ENCODE measurements around the gene LGALSL.

Gene LGALSL

GRCh38 chr2:64426183-64426952 is 27.6 kb upstream of the LGALSL start:
- no peaks in the 10 kb centered on the region for H3K9me3 ChIP-seq (ENCODE audit: insufficient read depth, low read depth, low read length)
- H2AFZ ChIP-seq (ENCODE audit: low read length): no peak overlapping the region
- no peaks in the 10 kb centered on the region for H3K9me2 ChIP-seq (replicated peaks; ENCODE audit: low read depth, low read length)
- H3K4me2 ChIP-seq (ENCODE audit: low read depth, low read length, poor library complexity, severe bottlenecking): no peak overlapping the region
- H3K79me2 ChIP-seq (ENCODE audit: insufficient read depth, low read length): no peaks in the 10 kb centered on the region
- no peak overlapping the region for H3K4me3 ChIP-seq (ENCODE audit: low read length, poor library complexity, severe bottlenecking)
- H3F3A ChIP-seq (ENCODE audit: low read depth): no peaks in the 10 kb centered on the region
- TF ChIP-seq, protein P1, sequence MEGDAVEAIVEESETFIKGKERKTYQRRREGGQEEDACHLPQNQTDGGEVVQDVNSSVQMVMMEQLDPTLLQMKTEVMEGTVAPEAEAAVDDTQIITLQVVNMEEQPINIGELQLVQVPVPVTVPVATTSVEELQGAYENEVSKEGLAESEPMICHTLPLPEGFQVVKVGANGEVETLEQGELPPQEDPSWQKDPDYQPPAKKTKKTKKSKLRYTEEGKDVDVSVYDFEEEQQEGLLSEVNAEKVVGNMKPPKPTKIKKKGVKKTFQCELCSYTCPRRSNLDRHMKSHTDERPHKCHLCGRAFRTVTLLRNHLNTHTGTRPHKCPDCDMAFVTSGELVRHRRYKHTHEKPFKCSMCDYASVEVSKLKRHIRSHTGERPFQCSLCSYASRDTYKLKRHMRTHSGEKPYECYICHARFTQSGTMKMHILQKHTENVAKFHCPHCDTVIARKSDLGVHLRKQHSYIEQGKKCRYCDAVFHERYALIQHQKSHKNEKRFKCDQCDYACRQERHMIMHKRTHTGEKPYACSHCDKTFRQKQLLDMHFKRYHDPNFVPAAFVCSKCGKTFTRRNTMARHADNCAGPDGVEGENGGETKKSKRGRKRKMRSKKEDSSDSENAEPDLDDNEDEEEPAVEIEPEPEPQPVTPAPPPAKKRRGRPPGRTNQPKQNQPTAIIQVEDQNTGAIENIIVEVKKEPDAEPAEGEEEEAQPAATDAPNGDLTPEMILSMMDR (conservative IDR thresholded peaks at IDR 0.05; ENCODE audit: low read length): no peak
- TF ChIP-seq EZH2phosphoT487 (IDR thresholded peaks at IDR 0.05; ENCODE audit: borderline replicate concordance): no peak
- H4K20me1 ChIP-seq (ENCODE audit: insufficient read depth, low read length, poor library complexity, severe bottlenecking): no peaks in the 10 kb centered on the region
- no peaks in the 10 kb centered on the region for H3K4me1 ChIP-seq (ENCODE audit: insufficient read depth, low read length, poor library complexity, severe bottlenecking)
- no peak overlapping the region for H3K9ac ChIP-seq (ENCODE audit: low read depth, low read length, poor library complexity, severe bottlenecking)
- H3K27me3 ChIP-seq (ENCODE audit: insufficient read depth, low read length, poor library complexity, severe bottlenecking): peaks cover 9% of the 10 kb centered on the region
- no peaks in the 10 kb centered on the region for H3K36me3 ChIP-seq (ENCODE audit: insufficient read depth, low read length)

DNA sequence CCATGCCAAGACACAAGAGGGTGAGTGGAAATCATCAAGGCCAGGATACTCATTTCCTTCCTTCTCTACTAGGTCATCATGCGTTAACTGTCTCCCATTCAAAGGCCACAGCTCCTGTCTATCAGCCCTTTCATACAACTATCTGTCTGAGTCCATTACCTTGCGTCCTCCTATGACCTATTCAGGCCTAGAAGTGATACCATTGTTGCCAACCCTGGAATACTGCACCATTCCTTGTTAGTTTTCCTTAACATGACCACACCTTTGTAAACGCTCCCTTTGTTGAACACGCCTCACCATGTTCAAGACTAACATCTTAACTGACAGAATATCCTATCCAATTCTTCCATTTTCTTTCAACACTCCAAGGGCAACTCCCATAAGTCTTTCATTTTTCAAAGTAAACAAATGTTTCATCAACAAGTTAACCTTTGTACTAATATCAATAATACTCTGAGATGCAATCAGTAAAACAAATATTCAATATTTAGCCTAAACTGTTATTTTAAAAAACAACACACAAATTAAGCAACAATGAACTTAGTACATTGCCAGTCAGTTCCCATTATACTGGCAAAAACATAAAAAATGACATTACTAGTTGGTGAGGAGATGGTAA is 19.8 kb upstream of the LGALSL start:
- Histone ChIP-seq H4K20me1 (ENCODE audit: insufficient read depth, low read length, poor library complexity, severe bottlenecking) (no peaks in the 10 kb centered on the region), H3K4me1 (ENCODE audit: insufficient read depth, low read length, poor library complexity, severe bottlenecking) (no peaks in the 10 kb centered on the region), H3K27me3 (ENCODE audit: insufficient read depth, low read length, poor library complexity, severe bottlenecking) (peaks cover 9% of the 10 kb centered on the region), H3K79me2 (ENCODE audit: insufficient read depth, low read length) (no peaks in the 10 kb centered on the region), H2AFZ (ENCODE audit: low read length) (no peak overlapping the region), H3F3A (ENCODE audit: low read depth) (no peaks in the 10 kb centered on the region), H3K9me3 (ENCODE audit: insufficient read depth, low read depth, low read length) (no peaks in the 10 kb centered on the region), H3K9me2 (replicated peaks; ENCODE audit: low read depth, low read length) (no peaks in the 10 kb centered on the region), H3K4me3 (ENCODE audit: low read length, poor library complexity, severe bottlenecking) (no peak overlapping the region), H3K4me2 (ENCODE audit: low read depth, low read length, poor library complexity, severe bottlenecking) (no peak overlapping the region), H3K9ac (ENCODE audit: low read depth, low read length, poor library complexity, severe bottlenecking) (no peak overlapping the region), H3K36me3 (ENCODE audit: insufficient read depth, low read length) (no peaks in the 10 kb centered on the region)
- TF ChIP-seq, protein P1 (conservative IDR thresholded peaks at IDR 0.05; ENCODE audit: low read length): no peak
- TF ChIP-seq EZH2phosphoT487 (IDR thresholded peaks at IDR 0.05; ENCODE audit: borderline replicate concordance): no peak

GRCh38 chr2:64437883-64438282 is 16.1 kb upstream of the LGALSL start:
- no peaks in the 10 kb centered on the region for H3K79me2 ChIP-seq (ENCODE audit: insufficient read depth, low read length)
- no peak for TF ChIP-seq EZH2phosphoT487 (IDR thresholded peaks at IDR 0.05; ENCODE audit: borderline replicate concordance)
- TF ChIP-seq, protein P1 (conservative IDR thresholded peaks at IDR 0.05; ENCODE audit: low read length): no peak
- H3K9me3 ChIP-seq (ENCODE audit: insufficient read depth, low read depth, low read length): no peaks in the 10 kb centered on the region
- H4K20me1 ChIP-seq (ENCODE audit: insufficient read depth, low read length, poor library complexity, severe bottlenecking): no peaks in the 10 kb centered on the region
- no peaks in the 10 kb centered on the region for H3F3A ChIP-seq (ENCODE audit: low read depth)
- H3K4me3 ChIP-seq (ENCODE audit: low read length, poor library complexity, severe bottlenecking): no peak overlapping the region
- no peaks in the 10 kb centered on the region for H3K36me3 ChIP-seq (ENCODE audit: insufficient read depth, low read length)
- no peak overlapping the region for H3K4me2 ChIP-seq (ENCODE audit: low read depth, low read length, poor library complexity, severe bottlenecking)
- no peaks in the 10 kb centered on the region for H3K27me3 ChIP-seq (ENCODE audit: insufficient read depth, low read length, poor library complexity, severe bottlenecking)
- no peaks in the 10 kb centered on the region for H3K9me2 ChIP-seq (replicated peaks; ENCODE audit: low read depth, low read length)
- no peak overlapping the region for H2AFZ ChIP-seq (ENCODE audit: low read length)
- no peaks in the 10 kb centered on the region for H3K4me1 ChIP-seq (ENCODE audit: insufficient read depth, low read length, poor library complexity, severe bottlenecking)
- H3K9ac ChIP-seq (ENCODE audit: low read depth, low read length, poor library complexity, severe bottlenecking): no peak overlapping the region

All from Loucy (cell line).